RWPE2 (cell line): Measurements from ENCODE around the gene FAM200B.

Source experiments
- ATAC-seq: fragments of 200-7000 bp; cut with Tn5 transposase; 3 replicates; pipeline ENCODE4 v1.9.1; 2021; ENCODE audit warnings: low read depth
- DNase-seq: peaks from one replicate; pipeline ENCODE4 v3.0.0-alpha.2; 2020; ENCODE audit warnings: low spot score
- H3K27ac ChIP-seq: fragments of 450-650 bp; 2 replicates; pipeline ENCODE4 v1.5.1; 2017; ENCODE audit warnings: mild to moderate bottlenecking; ENCODE audit not compliant: poor library complexity, severe bottlenecking
- H3K27me3 ChIP-seq: fragments of 250-450 bp; sonication (Bioruptor Pico); 2 replicates; pipeline ENCODE4 v1.5.1; 2021; ENCODE audit warnings: mild to moderate bottlenecking, moderate library complexity; ENCODE audit not compliant: insufficient read depth, poor library complexity, severe bottlenecking
- H3K36me3 ChIP-seq: fragments of 250-450 bp; sonication (Bioruptor Pico); 2 replicates; pipeline ENCODE4 v1.5.1; 2020; ENCODE audit warnings: low read depth, mild to moderate bottlenecking, moderate library complexity
- H3K4me1 ChIP-seq: fragments of 250-450 bp; sonication (Bioruptor Pico); 2 replicates; pipeline ENCODE4 v1.5.1; 2021; ENCODE audit warnings: mild to moderate bottlenecking, moderate library complexity; ENCODE audit not compliant: insufficient read depth, poor library complexity, severe bottlenecking
- H3K4me3 ChIP-seq: fragments of 250-450 bp; sonication (Bioruptor Pico); 2 replicates; pipeline ENCODE4 v1.5.1; 2021; ENCODE audit warnings: mild to moderate bottlenecking, moderate library complexity; ENCODE audit not compliant: severe bottlenecking
- H3K9me3 ChIP-seq: fragments of 250-450 bp; sonication (Bioruptor Pico); 2 replicates; pipeline ENCODE4 v1.5.1; 2021; ENCODE audit warnings: mild to moderate bottlenecking, moderate library complexity; ENCODE audit not compliant: severe bottlenecking
- TF ChIP-seq, protein P1 (sequence below): fragments of 450-650 bp; IDR thresholded peaks from one replicate; pipeline ENCODE4 v1.5.1; 2017; ENCODE audit warnings: mild to moderate bottlenecking, moderate library complexity; ENCODE audit not compliant: poor library complexity, severe bottlenecking

FAM200B gene

DNA sequence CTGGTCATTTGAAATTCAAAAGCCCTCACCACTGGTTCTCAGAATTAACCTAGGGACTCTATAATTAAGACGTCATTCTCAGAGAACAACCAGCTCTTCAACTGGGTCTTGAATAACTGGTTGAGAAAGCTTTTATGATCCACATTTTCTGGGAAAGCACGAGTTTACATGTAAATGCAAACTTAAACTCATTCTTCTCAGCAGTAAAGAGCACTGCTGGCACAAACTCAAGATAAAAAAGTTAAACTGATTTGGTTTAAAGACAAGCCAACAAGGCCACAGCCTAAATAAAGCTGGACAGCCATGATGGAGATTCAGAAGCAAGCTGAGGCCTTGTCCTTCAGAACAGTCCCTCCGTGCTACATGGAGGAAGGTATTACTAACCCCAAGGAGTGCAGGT is 34.5 kb downstream of the FAM200B start:
- H3K4me3 ChIP-seq, result no peak overlapping the region
- peaks cover 3% of the 10 kb centered on the region for H3K4me1 ChIP-seq
- no peaks in the 10 kb centered on the region for H3K9me3 ChIP-seq
- TF ChIP-seq, protein P1, sequence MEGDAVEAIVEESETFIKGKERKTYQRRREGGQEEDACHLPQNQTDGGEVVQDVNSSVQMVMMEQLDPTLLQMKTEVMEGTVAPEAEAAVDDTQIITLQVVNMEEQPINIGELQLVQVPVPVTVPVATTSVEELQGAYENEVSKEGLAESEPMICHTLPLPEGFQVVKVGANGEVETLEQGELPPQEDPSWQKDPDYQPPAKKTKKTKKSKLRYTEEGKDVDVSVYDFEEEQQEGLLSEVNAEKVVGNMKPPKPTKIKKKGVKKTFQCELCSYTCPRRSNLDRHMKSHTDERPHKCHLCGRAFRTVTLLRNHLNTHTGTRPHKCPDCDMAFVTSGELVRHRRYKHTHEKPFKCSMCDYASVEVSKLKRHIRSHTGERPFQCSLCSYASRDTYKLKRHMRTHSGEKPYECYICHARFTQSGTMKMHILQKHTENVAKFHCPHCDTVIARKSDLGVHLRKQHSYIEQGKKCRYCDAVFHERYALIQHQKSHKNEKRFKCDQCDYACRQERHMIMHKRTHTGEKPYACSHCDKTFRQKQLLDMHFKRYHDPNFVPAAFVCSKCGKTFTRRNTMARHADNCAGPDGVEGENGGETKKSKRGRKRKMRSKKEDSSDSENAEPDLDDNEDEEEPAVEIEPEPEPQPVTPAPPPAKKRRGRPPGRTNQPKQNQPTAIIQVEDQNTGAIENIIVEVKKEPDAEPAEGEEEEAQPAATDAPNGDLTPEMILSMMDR, result no peak
- H3K36me3 ChIP-seq, result no peaks in the 10 kb centered on the region
- H3K27ac ChIP-seq, result no peak overlapping the region
- ATAC-seq (no peak), DNase-seq (no peak)
- H3K27me3 ChIP-seq, result no peaks in the 10 kb centered on the region

DNA sequence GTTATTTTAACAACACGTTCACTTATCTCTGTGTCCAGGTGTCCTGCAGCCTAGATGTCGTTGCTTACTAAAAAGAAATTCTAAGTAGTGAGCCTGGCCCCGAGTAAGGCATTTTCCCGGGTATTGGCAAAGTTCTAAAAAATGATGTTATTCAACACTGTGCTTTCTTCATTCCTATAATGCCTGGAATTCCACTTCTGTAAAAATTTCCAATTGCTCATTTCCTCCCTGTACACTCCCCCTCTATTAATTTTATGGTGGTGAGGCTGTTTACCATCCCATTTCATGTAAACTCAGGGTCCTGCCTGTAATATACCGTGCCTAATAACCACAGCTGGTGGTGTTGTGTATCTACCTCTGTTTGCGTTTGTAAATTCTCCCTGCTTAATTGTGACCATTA is 35.5 kb downstream of the FAM200B start:
- no peaks in the 10 kb centered on the region for H3K36me3 ChIP-seq
- DNase-seq (no peak), ATAC-seq (peak; percentile 74)
- H3K27ac ChIP-seq, result peak overlapping the region; percentile 21
- no peak overlapping the region for H3K4me3 ChIP-seq
- TF ChIP-seq, protein P1, result no peak
- no peaks in the 10 kb centered on the region for H3K9me3 ChIP-seq
- no peaks in the 10 kb centered on the region for H3K27me3 ChIP-seq
- H3K4me1 ChIP-seq, result peaks cover 3% of the 10 kb centered on the region

DNA sequence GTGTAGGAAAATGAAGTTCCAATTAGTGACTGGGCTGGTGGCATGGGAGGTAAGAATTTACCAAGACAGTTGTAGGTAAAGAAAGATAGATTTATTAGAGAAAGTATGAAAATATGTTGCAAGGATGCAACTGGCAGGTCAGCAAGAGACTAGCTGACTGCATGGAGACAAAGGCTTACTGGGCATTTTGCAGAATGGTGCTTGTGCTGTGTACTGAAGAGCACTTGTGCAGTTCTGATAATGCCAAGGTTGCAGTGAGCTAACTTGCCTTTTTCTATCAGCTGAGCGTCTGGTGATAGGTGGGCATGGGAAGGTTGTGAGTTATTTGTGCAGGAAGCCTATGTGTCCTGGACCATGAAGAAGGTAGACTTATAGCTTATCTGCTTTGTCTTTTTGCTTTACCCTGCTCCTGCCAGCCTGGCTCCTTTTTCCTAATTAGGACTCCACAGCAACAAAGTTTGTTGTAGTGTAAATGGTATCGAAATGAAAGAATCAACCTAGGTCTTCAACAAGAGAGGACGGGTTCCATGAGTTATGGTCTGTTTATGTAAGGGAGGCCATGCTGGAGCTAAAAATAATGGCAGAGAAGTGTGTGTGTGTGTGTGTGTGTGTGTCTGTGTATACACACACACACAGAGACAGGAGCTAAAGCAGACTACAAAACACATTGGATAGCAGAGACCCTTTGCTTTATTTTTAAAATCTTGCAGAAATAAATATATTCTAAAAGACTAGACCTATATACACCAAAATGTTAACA is 36.2 kb downstream of the FAM200B start:
- TF ChIP-seq, protein P1, result no peak
- Histone ChIP-seq H3K36me3 (no peaks in the 10 kb centered on the region), H3K27me3 (no peaks in the 10 kb centered on the region), H3K9me3 (no peaks in the 10 kb centered on the region), H3K27ac (peak overlapping the region; percentile 21), H3K4me3 (no peak overlapping the region), H3K4me1 (peaks cover 3% of the 10 kb centered on the region)
- DNase-seq (no peak), ATAC-seq (no peak)

DNA sequence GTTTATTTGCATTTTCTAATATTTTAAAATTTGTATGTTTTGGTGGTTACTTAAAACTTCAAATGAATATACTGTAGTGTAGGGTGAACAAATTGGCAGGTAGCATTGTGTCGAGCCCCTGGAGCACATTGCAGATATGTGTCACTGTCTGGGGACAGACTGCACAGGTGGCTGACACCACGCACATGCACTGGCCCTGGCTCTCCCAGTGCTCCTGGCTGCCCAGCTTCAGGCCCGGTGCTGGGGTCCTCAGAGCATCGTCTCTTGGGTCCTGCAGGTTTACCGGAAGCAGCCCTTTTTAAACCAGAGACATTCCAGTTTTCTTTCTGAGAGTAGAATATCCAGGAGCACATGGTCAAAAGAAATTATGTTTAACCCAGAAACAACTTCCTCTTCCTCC is 36.8 kb downstream of the FAM200B start:
- H3K36me3 ChIP-seq, result no peaks in the 10 kb centered on the region
- ATAC-seq, result no peak
- H3K4me1 ChIP-seq, result peaks cover 3% of the 10 kb centered on the region
- no peak for DNase-seq
- no peak overlapping the region for H3K27ac ChIP-seq
- H3K4me3 ChIP-seq, result no peak overlapping the region
- no peaks in the 10 kb centered on the region for H3K27me3 ChIP-seq
- TF ChIP-seq, protein P1, result no peak
- H3K9me3 ChIP-seq, result no peaks in the 10 kb centered on the region

DNA sequence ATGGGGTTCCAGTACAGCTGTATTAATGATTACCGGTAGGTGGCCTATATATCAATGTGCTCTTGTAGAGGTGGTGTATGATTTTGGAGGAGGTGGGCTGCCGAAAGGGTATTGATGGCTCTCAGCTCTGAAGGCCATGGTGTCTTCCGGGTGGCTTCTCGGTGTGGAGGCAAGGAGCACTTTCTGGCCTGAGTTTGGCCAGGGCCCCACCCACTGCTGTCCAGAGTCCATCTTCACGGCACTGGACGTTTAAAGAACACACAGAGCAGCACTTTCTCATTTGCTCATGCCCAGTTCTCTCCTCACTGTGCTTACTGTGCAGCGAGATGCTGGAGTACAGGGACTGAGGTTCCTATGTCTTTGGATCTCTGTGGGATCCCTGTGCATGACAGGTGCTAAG is 37.3 kb downstream of the FAM200B start:
- Histone ChIP-seq H3K36me3 (no peaks in the 10 kb centered on the region), H3K4me3 (no peak overlapping the region), H3K27ac (no peak overlapping the region), H3K27me3 (no peaks in the 10 kb centered on the region), H3K4me1 (peaks cover 3% of the 10 kb centered on the region), H3K9me3 (no peaks in the 10 kb centered on the region)
- ATAC-seq (no peak), DNase-seq (no peak)
- TF ChIP-seq, protein P1, result no peak
